Lower leg skin (tissue), 4 donors: Measurements from ENCODE around the gene SPINT1. TPM values are rescaled to one million over a fixed set of nuclear protein-coding genes. Genes with fewer than 3 reads are reported as not detected.

ENCODE experiments used
- DNase-seq, 2 donors: peaks; one replicate each; pipeline ENCODE4 v3.0.0-alpha.2; 2019; ENCODE audit warnings: low spot score in 2 of 2
- H3K4me3 ChIP-seq: fragments of 200-600 bp; sonication (generic); 2 replicates; pipeline ENCODE4 v1.5.1; 2017; ENCODE audit warnings: mild to moderate bottlenecking, low read depth; ENCODE audit not compliant: poor library complexity, severe bottlenecking
- POLR2A ChIP-seq, 2 donors: fragments of 450-650 bp; IDR thresholded peaks; one replicate each; pipeline ENCODE4 v1.6.1; 2016 to 2017; ENCODE audit warnings: antibody characterized with exemption in 2 of 2, mild to moderate bottlenecking in 1 of 2, moderate library complexity in 1 of 2
- WGBS, 2 donors: methylation state at CpG; one replicate each; pipeline ENCODE4 v1.1.5; 2018; 5-methylcytosine and 5-hydroxymethylcytosine counted together
- intact Hi-C: fragments of 100-400 bp; cut with DNase I; formaldehyde crosslinking; loops from one replicate; pipeline ENCODE4 v1.15.0; 2023; ENCODE audit warnings: low total_unique reads
- total RNA-seq, 4 donors: library from RNA; depleted of rRNA; stranded (reverse); fragments of >200 nt; gene quantifications; one replicate each; pipeline ENCODE4 v1.1.0, GENCODE V29; 2016
- TF ChIP-seq, protein P1 (sequence below), 3 donors: fragments of 450-650 bp; IDR thresholded peaks; one replicate each; pipeline ENCODE4 v1.5.1; 2016; ENCODE audit warnings: antibody characterized with exemption in 3 of 3, mild to moderate bottlenecking in 3 of 3, moderate library complexity in 2 of 3

SPINT1 gene
- total RNA-seq, 4 donors from 2014 or later = 428 to 515 (median 502) TPM

DNA sequence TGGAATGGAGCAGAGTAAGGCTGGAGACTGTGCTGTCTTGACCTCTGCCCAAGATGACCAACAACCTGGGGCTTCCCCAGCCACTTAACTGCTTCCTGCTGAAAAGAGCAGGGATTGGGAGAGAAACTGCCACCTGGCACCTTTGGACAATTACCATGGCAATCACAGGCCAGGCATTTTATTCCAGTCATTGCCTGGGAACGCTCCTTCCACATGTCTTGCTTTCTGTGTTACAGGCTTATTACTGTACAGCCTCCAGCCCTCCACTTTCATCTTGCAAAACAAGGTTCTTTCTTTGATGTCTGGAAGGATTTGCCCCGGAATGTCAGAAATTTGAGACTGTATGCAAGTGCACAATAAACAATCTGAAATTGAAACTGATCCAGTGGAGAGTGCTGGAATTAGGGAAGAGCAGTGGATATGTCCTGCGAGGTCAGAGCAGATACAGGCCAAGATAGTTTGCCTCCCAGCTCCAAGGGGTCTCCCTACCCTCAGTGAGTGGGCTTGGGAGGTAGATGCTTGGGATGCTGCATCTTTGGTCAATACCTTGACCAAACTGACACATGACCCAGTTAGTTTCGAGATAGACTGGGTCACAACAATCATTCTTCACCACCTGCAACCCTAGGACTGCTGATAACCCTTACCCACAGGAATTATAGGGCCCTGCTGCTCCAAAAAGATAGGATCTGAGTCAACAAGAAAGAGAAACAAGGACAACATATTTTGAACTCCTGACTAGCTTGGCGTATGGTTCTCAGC is 18.0 kb upstream of the SPINT1 start:
- intact Hi-C loops = no loop called here
- no peak overlapping the region for H3K4me3 ChIP-seq

DNA sequence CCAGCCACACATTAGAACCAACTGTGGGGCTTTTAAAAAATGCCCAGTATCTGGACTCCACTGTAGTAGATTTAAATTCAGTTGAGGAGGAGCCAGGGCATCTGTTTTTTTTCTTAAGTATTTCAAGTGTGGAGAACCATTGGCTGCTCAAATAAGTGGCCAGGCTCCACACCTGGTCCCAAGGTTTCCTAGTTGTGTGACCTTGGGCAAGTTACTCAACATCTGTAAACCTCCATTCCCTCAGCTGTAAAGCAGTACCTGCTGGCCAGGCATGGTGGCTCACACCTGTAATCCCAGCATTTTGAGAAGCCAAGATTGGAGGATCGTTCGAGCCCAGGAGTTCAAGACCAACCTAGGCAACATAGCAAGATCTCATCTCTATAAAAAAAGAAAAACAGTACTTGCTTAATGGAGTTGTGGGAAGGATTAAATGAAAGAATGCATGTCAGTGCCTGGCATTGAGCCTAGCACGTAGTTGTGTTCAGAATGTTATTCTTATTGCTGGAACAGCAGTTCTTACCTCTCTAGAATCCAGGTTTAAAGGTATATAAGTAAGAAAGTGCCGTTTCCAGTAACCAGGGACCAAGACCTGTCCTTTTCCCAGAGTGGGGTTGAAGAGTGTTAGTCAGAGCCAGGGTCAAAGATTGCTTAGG is 17.3 kb upstream of the SPINT1 start:
- intact Hi-C loops = no loop called here
- WGBS, 2 donors = 60 to 87% methylated on average over 4 of the region's 4 CpGs
- no peak for DNase-seq
- no peak overlapping the region for H3K4me3 ChIP-seq
- TF ChIP-seq POLR2A (IDR thresholded peaks at IDR 0.05) = no peak
- TF ChIP-seq, protein P1, sequence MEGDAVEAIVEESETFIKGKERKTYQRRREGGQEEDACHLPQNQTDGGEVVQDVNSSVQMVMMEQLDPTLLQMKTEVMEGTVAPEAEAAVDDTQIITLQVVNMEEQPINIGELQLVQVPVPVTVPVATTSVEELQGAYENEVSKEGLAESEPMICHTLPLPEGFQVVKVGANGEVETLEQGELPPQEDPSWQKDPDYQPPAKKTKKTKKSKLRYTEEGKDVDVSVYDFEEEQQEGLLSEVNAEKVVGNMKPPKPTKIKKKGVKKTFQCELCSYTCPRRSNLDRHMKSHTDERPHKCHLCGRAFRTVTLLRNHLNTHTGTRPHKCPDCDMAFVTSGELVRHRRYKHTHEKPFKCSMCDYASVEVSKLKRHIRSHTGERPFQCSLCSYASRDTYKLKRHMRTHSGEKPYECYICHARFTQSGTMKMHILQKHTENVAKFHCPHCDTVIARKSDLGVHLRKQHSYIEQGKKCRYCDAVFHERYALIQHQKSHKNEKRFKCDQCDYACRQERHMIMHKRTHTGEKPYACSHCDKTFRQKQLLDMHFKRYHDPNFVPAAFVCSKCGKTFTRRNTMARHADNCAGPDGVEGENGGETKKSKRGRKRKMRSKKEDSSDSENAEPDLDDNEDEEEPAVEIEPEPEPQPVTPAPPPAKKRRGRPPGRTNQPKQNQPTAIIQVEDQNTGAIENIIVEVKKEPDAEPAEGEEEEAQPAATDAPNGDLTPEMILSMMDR (IDR thresholded peaks at IDR 0.05) = no peak

More for the DNA sequence above, 18.0 kb upstream of the SPINT1 start:
- 70 to 72% methylated on average over 5 of the region's 5 CpGs for WGBS, 2 donors
- no peak for DNase-seq
- TF ChIP-seq POLR2A (IDR thresholded peaks at IDR 0.05) = no peak
- TF ChIP-seq, protein P1 (IDR thresholded peaks at IDR 0.05) = no peak

DNA sequence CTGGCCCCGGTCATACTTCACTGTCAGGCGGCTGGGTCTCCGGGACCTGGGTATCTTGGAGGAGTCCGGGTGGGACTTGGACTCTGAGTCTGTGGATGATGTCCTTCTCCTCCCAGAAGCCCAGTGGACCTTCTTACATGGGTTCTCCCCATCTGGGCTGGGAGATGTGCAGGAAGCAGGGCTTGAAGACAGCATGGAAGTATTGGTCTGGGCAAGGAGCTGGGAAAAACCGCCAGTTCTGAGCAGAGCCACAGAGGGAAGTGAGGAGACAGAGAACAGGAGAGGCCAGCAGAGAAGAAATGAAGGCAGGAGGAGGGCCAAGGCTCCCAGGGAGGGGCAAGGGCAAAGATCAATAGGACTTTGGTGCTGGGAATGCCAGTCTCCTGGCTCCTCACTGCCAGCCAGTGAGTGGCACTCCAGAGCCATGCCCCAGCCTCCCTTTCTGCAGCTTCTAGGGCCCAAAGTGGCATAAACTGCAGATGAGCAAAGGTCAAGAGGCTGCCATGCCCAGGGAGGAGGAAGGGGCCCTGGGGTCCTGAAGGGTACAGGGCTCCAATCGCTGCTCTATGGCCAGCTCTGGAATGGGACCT is 15.3 kb upstream of the SPINT1 start, which contains the start of gene PPP1R14D:
TSS of gene PPP1R14D (minus strand) at position 262 of the 590 bp plus-strand sequence. CDS start at position 195, 67 bp downstream.
- no peak for DNase-seq
- WGBS, 2 donors = 92 to 96% methylated on average over 6 of the region's 6 CpGs
- intact Hi-C loops = no loop called here

DNA sequence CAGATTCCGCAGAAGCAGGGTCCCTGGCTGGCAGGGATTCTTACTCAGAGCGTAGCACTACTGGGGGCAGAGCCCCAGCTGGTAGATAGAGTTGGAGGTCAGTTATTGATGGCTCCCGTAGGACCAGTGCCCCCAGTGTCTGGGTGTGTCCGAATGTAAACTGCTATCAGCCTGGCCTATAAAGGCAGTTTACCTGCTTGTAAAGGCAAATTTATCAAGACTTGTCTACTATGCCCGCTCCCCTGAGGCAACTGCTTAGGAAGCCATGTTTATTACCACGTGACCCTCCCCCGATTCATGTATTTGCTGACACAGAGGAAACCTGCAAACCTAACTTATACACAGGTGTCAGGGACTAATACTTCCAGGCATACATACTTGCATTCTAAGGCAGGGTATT is 14.7 kb upstream of the SPINT1 start:
- TF ChIP-seq, protein P1 (IDR thresholded peaks at IDR 0.05) = no peak
- no peak for TF ChIP-seq POLR2A (IDR thresholded peaks at IDR 0.05)
- intact Hi-C loops = no loop called here
- 70 to 74% methylated on average over 6 to 7 of the region's 7 CpGs for WGBS, 2 donors

More for the DNA sequence above, 15.3 kb upstream of the SPINT1 start, which contains the start of gene PPP1R14D:
- TF ChIP-seq, protein P1 (IDR thresholded peaks at IDR 0.05) = no peak
- no peak for TF ChIP-seq POLR2A (IDR thresholded peaks at IDR 0.05)
- no peak within 1 kb of the TSS for H3K4me3 ChIP-seq

DNA sequence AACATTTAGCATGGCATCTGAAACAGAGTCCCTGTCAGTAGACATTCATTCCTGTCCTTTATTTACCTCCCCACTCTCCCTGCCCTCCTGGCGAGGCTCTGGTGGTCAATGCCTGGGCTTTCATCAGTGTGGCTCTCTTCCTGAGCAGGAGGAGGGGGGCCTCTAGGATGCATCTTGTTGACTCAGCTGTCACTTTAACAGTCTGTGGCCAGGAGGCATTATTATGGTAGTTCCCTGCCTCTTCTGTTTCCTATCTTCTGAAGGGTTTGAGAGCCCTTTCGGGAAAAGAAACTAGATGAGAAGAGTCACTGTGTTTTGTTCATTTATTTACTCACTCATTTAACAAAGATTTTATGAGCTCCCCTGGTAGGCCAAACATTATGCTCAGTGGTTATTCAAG is 13.0 kb upstream of the SPINT1 start:
- WGBS, 2 donors = 69 to 91% methylated on average over 2 of the region's 2 CpGs
- no peak for DNase-seq
- no peak overlapping the region for H3K4me3 ChIP-seq
- TF ChIP-seq, protein P1 (IDR thresholded peaks at IDR 0.05) = no peak
- TF ChIP-seq POLR2A (IDR thresholded peaks at IDR 0.05) = no peak
- intact Hi-C loops = no loop called here

More for the DNA sequence above, 14.7 kb upstream of the SPINT1 start:
- no peak overlapping the region for H3K4me3 ChIP-seq
- no peak for DNase-seq
